Mammary epithelial cell (primary cell): Measurements from ENCODE around the gene PTK6.

Source experiments
- EZH2 ChIP-seq: IDR thresholded peaks from 2 replicates; pipeline ENCODE4 v1.6.1; 2012; ENCODE audit warnings: low read length, inconsistent platforms, borderline replicate concordance
- TF ChIP-seq, protein P1 (sequence below), 2 donors: IDR thresholded peaks in 1 of 2; conservative IDR thresholded peaks in 1 of 2; 2 replicates each; pipeline ENCODE4 v1.5.1; 2011 to 2012; ENCODE audit warnings: inconsistent platforms in 2 of 2, low read length in 2 of 2, mild to moderate bottlenecking in 2 of 2, control low read depth in 1 of 2, low read depth in 1 of 2; ENCODE audit not compliant: insufficient read depth in 1 of 2; ENCODE audit errors: extremely low read depth in 1 of 2

DNA sequence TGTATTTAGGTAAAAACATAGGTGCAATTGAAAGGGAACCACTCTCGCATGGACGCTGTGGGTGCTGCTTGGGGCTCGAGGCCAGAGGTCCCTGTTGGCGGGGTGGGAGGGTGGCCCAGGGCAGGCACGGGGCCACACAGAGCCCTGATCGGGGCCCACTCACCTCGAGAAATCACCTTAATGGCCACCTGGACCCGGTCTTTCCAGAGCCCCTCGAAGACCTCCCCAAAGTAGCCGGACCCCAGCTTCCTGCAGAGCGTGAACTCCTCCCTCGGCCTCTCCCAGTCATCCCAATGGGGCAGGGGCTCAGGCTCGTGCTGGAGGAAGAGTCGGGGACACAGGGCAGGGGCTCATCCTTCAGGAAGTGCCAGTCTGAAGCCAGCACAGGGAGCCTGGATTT is 3.8 kb downstream of the PTK6 start:
- TF ChIP-seq, protein P1, sequence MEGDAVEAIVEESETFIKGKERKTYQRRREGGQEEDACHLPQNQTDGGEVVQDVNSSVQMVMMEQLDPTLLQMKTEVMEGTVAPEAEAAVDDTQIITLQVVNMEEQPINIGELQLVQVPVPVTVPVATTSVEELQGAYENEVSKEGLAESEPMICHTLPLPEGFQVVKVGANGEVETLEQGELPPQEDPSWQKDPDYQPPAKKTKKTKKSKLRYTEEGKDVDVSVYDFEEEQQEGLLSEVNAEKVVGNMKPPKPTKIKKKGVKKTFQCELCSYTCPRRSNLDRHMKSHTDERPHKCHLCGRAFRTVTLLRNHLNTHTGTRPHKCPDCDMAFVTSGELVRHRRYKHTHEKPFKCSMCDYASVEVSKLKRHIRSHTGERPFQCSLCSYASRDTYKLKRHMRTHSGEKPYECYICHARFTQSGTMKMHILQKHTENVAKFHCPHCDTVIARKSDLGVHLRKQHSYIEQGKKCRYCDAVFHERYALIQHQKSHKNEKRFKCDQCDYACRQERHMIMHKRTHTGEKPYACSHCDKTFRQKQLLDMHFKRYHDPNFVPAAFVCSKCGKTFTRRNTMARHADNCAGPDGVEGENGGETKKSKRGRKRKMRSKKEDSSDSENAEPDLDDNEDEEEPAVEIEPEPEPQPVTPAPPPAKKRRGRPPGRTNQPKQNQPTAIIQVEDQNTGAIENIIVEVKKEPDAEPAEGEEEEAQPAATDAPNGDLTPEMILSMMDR (conservative IDR thresholded peaks at IDR 0.05 in 1 of 2, IDR thresholded peaks at IDR 0.05 in 1 of 2; ENCODE audit: extremely low read depth in 1 of 2, insufficient read depth in 1 of 2, low read depth in 1 of 2, low read length in 2 of 2) = no peak
- TF ChIP-seq EZH2 = no peak
